ENCODE data around the gene NXPE1.
"Not testable (repeated sequence)": the region's sequence is repeated elsewhere in the genome, so short reads cannot be mapped to it uniquely, and the experiment has no call there.

Gene NXPE1

GRCh38 chr11:114559425-114560310, at the start of gene NXPE1:
Gene NXPE1 (minus strand): TSS chr11:114559881. CDS start chr11:114551201, 8,680 bp downstream.
- no peak for DNase-seq

- no peak for DNase-seq
Measured at GRCh38 chr11:114609429-114609828, 49.7 kb upstream of the NXPE1 start.

GRCh38 chr11:114608605-114609004, 48.9 kb upstream of the NXPE1 start:
- not testable (repeated sequence) for DNase-seq

- DNase-seq, result no peak
Measured at GRCh38 chr11:114607753-114608459, 48.2 kb upstream of the NXPE1 start.

- DNase-seq, result not testable (repeated sequence)
Measured at GRCh38 chr11:114606802-114607075, 47.1 kb upstream of the NXPE1 start.

GRCh38 chr11:114606003-114606801, 46.5 kb upstream of the NXPE1 start:
- no peak for DNase-seq

GRCh38 chr11:114605370-114605769, 45.7 kb upstream of the NXPE1 start:
- DNase-seq, result no peak

- no peak for DNase-seq
Measured at GRCh38 chr11:114604886-114605285, 45.2 kb upstream of the NXPE1 start.

GRCh38 chr11:114604179-114604813, 44.6 kb upstream of the NXPE1 start:
- DNase-seq, result no peak

- not testable (repeated sequence) for DNase-seq
Measured at GRCh38 chr11:114603151-114603550, 43.5 kb upstream of the NXPE1 start.

GRCh38 chr11:114598461-114598860, 38.8 kb upstream of the NXPE1 start:
- DNase-seq, result no peak

GRCh38 chr11:114596175-114596919, 36.7 kb upstream of the NXPE1 start:
- no peak for DNase-seq

GRCh38 chr11:114595571-114595970, 35.9 kb upstream of the NXPE1 start, which contains the start of gene NXPE4:
Gene NXPE4 (minus strand): TSS chr11:114595786. CDS start chr11:114594759, 1,027 bp downstream.
- no peak for DNase-seq

GRCh38 chr11:114594703-114595102, 35.0 kb upstream of the NXPE1 start:
- DNase-seq, result no peak

GRCh38 chr11:114587398-114587953, 27.8 kb upstream of the NXPE1 start:
- no peak for DNase-seq

- no peak for DNase-seq
Measured at GRCh38 chr11:114586797-114587196, 27.1 kb upstream of the NXPE1 start.

- DNase-seq, result no peak
Measured at GRCh38 chr11:114571712-114572111, 12.0 kb upstream of the NXPE1 start.

GRCh38 chr11:114569801-114570200, 10.1 kb upstream of the NXPE1 start:
- no peak for DNase-seq

- no peak for DNase-seq
Measured at GRCh38 chr11:114566276-114566675, 6.6 kb upstream of the NXPE1 start.

- no peak for DNase-seq
Measured at GRCh38 chr11:114564831-114565230, 5.2 kb upstream of the NXPE1 start.

- DNase-seq, result no peak
Measured at GRCh38 chr11:114563077-114563476, 3.4 kb upstream of the NXPE1 start.
